ACC112 (cell line): ENCODE data around the gene NIPAL1.

Experiments
- H2AFZ ChIP-seq: fragments of 200-600 bp; sonication (generic); one replicate; pipeline ENCODE4 v1.6.0; 2017; ENCODE audit warnings: antibody characterized with exemption, low read length; ENCODE audit not compliant: unreplicated experiment
- H3K27ac ChIP-seq: fragments of 200-600 bp; sonication (generic); 2 replicates; pipeline ENCODE4 v1.5.1; 2014; ENCODE audit warnings: low read depth, mild to moderate bottlenecking, antibody characterized with exemption, low read length, moderate library complexity
- H3K27me3 ChIP-seq: fragments of 200-600 bp; sonication (generic); 2 replicates; pipeline ENCODE4 v1.6.1; 2014; ENCODE audit warnings: mild to moderate bottlenecking, antibody characterized with exemption, low read length, moderate library complexity, mixed read lengths; ENCODE audit not compliant: insufficient read depth
- H3K36me3 ChIP-seq: fragments of 200-600 bp; sonication (generic); 2 replicates; pipeline ENCODE4 v1.6.1; 2016; ENCODE audit warnings: mild to moderate bottlenecking, antibody characterized with exemption, low read length, moderate library complexity, mixed read lengths; ENCODE audit not compliant: insufficient read depth
- H3K4me1 ChIP-seq: fragments of 200-600 bp; sonication (generic); one replicate; pipeline ENCODE4 v1.6.1; 2016; ENCODE audit warnings: low read length, mixed read lengths; ENCODE audit not compliant: insufficient read depth, unreplicated experiment, control insufficient read depth
- H3K4me3 ChIP-seq: fragments of 200-600 bp; sonication (generic); 2 replicates; pipeline ENCODE4 v1.5.1; 2014; ENCODE audit warnings: mild to moderate bottlenecking, low read depth, low read length
- H3K79me2 ChIP-seq: fragments of 200-600 bp; sonication (generic); one replicate; pipeline ENCODE4 v1.6.0; 2016; ENCODE audit warnings: low read length; ENCODE audit not compliant: control insufficient read depth, unreplicated experiment, insufficient read depth

NIPAL1 gene

GRCh38 chr4:48064349-48064748 lies 47.8 kb downstream of the NIPAL1 start:
- H3K27ac ChIP-seq, result no peak overlapping the region
- H3K4me3 ChIP-seq, result no peak overlapping the region
- H3K27me3 ChIP-seq, result no peaks in the 10 kb centered on the region
- H3K4me1 ChIP-seq, result no peaks in the 10 kb centered on the region
- no peaks in the 10 kb centered on the region for H3K79me2 ChIP-seq
- H3K36me3 ChIP-seq, result no peaks in the 10 kb centered on the region
- no peak overlapping the region for H2AFZ ChIP-seq

GRCh38 chr4:48065587-48066052 lies 49.0 kb downstream of the NIPAL1 start:
- H3K4me1 ChIP-seq, result no peaks in the 10 kb centered on the region
- H3K27ac ChIP-seq, result no peak overlapping the region
- no peak overlapping the region for H2AFZ ChIP-seq
- H3K4me3 ChIP-seq, result no peak overlapping the region
- no peaks in the 10 kb centered on the region for H3K36me3 ChIP-seq
- H3K79me2 ChIP-seq, result no peaks in the 10 kb centered on the region
- H3K27me3 ChIP-seq, result no peaks in the 10 kb centered on the region

GRCh38 chr4:48067536-48067935 lies 51.0 kb downstream of the NIPAL1 start:
- Histone ChIP-seq H3K79me2 (no peaks in the 10 kb centered on the region), H3K4me3 (no peak overlapping the region), H3K36me3 (no peaks in the 10 kb centered on the region), H2AFZ (no peak overlapping the region), H3K27ac (no peak overlapping the region), H3K27me3 (no peaks in the 10 kb centered on the region), H3K4me1 (no peaks in the 10 kb centered on the region)

DNA sequence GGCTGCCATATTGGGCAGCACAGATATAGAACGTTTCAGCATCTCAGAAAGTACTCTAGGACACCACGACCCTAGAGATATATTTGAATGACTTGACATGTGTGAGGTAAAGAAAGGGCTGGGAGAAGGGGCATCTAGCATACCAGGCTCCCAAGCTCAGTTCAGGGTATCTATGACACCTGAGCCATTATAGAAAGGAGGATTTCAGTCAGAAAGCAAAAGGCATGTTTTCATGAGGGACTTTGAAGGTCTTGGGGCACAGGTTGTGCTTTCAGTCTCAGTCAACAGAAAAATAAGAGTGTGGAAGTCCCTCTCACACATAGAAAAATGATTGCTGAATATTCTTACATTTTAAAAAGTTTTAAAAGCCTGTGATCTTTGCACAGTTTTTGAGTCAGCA lies 51.6 kb downstream of the NIPAL1 start:
- Histone ChIP-seq H3K4me1 (no peaks in the 10 kb centered on the region), H2AFZ (no peak overlapping the region), H3K27me3 (no peaks in the 10 kb centered on the region), H3K4me3 (no peak overlapping the region), H3K27ac (no peak overlapping the region), H3K79me2 (no peaks in the 10 kb centered on the region), H3K36me3 (no peaks in the 10 kb centered on the region)

- H3K4me1 ChIP-seq, result no peaks in the 10 kb centered on the region
- H3K36me3 ChIP-seq, result no peaks in the 10 kb centered on the region
- H3K27me3 ChIP-seq, result no peaks in the 10 kb centered on the region
- H3K79me2 ChIP-seq, result no peaks in the 10 kb centered on the region
- H3K27ac ChIP-seq, result no peak overlapping the region
- H3K4me3 ChIP-seq, result no peak overlapping the region
- no peak overlapping the region for H2AFZ ChIP-seq
Observed at GRCh38 chr4:48069026-48069425, 52.5 kb downstream of the NIPAL1 start.

- no peak overlapping the region for H3K27ac ChIP-seq
- no peaks in the 10 kb centered on the region for H3K36me3 ChIP-seq
- no peaks in the 10 kb centered on the region for H3K79me2 ChIP-seq
- H3K4me1 ChIP-seq, result no peaks in the 10 kb centered on the region
- no peak overlapping the region for H3K4me3 ChIP-seq
- H3K27me3 ChIP-seq, result no peaks in the 10 kb centered on the region
- no peak overlapping the region for H2AFZ ChIP-seq
Observed at GRCh38 chr4:48071191-48071590, 54.6 kb downstream of the NIPAL1 start.

DNA sequence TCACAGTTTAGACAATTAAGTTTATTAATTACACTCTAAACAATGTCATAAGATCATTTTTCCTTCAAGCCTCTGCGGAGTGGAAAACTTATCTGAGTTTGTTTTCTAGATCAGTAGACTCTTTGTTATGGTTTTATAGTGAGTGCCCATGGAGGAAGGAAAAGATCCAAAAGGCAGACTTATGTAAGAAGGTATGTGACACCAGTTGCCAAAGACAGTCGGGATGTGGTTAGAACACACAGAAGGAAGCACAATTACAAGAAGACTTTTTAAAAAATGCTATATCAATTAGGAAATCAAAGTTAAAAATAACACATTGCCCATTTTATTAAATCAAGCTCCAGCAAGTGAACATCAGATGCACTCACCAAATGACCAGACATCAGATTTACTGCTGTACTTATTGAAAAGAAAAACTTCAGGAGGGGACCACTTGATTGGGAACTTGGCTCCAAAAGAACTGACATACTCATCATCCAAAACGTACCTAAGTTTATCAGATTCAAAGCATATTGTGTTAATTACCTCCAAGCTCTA lies 57.1 kb downstream of the NIPAL1 start:
- H3K27ac ChIP-seq, result no peak overlapping the region
- H2AFZ ChIP-seq, result no peak overlapping the region
- no peaks in the 10 kb centered on the region for H3K27me3 ChIP-seq
- H3K79me2 ChIP-seq, result no peaks in the 10 kb centered on the region
- H3K4me3 ChIP-seq, result no peak overlapping the region
- H3K4me1 ChIP-seq, result no peaks in the 10 kb centered on the region
- no peaks in the 10 kb centered on the region for H3K36me3 ChIP-seq

DNA sequence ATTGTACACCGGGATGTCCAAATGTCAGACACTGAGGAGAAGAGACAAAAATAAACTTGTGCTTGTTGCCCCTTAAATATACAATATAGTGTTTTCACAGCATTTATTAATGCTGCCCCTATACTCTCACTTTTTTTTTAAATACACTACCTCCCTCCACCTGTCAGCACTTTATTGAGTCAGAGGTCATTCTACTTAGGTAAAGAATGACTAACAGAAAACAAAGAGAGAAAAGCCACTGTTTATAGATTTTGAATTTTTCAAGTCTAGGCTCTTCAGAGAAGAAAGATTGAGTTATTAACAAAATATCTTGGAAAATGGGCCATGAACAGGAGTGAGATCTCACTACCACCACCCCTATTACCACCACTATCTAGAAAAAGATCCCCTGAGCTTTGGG lies 58.1 kb downstream of the NIPAL1 start:
- Histone ChIP-seq H2AFZ (no peak overlapping the region), H3K4me1 (peaks cover 5% of the 10 kb centered on the region), H3K27ac (no peak overlapping the region), H3K79me2 (no peaks in the 10 kb centered on the region), H3K4me3 (no peak overlapping the region), H3K36me3 (no peaks in the 10 kb centered on the region), H3K27me3 (no peaks in the 10 kb centered on the region)

GRCh38 chr4:48078425-48078824 lies 61.9 kb downstream of the NIPAL1 start:
- Histone ChIP-seq H3K79me2 (no peaks in the 10 kb centered on the region), H3K36me3 (no peaks in the 10 kb centered on the region), H2AFZ (no peak overlapping the region), H3K4me3 (no peak overlapping the region), H3K27me3 (no peaks in the 10 kb centered on the region), H3K4me1 (peaks cover 25% of the 10 kb centered on the region), H3K27ac (no peak overlapping the region)

GRCh38 chr4:48078862-48079655 lies 62.5 kb downstream of the NIPAL1 start:
- Histone ChIP-seq H3K27ac (no peak overlapping the region), H3K4me3 (no peak overlapping the region), H3K4me1 (peaks cover 25% of the 10 kb centered on the region), H2AFZ (no peak overlapping the region), H3K36me3 (no peaks in the 10 kb centered on the region), H3K27me3 (no peaks in the 10 kb centered on the region), H3K79me2 (no peaks in the 10 kb centered on the region)

DNA sequence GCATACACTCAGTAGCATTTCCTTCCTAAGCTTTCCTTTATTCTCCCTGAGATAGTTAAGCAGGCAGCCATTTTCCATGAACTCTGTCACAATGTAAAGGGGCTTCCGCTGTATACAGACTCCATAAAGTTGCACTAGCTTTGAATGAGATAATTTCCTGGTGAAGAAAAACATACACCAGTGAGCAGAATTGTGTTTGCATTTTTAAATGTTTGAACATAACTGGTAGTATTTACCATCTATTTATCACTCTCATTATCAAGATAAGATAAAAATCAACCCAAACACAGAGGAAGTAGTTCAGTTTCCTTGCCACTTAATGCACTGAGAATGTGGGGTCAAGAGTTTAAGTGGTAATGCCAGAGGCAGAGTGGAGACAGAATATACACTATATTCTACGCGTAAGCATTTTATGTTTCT lies 63.4 kb downstream of the NIPAL1 start:
- Histone ChIP-seq H3K4me1 (peaks cover 25% of the 10 kb centered on the region), H2AFZ (no peak overlapping the region), H3K27me3 (no peaks in the 10 kb centered on the region), H3K4me3 (peak overlapping the region; percentile 20; the same call in 1 of the 2 replicates), H3K27ac (peak overlapping the region; percentile 31; the same call in 1 of the 2 replicates), H3K79me2 (no peaks in the 10 kb centered on the region), H3K36me3 (no peaks in the 10 kb centered on the region)
